PC-9 (cell line): ENCODE results near the gene PRKD1. TPM values are rescaled to one million over a fixed set of nuclear protein-coding genes. Genes with fewer than 3 reads are reported as not detected.
"Not testable (repeated sequence)": the region's sequence is repeated elsewhere in the genome, so short reads cannot be mapped to it uniquely, and the experiment has no call there.

ENCODE experiments used
- BruUV-seq: library from RNA; stranded (reverse); fragments of 400-500 nt; replicated peaks from 2 replicates; lab custom pipeline; 2021; lab: Mats Ljungman, UMichigan
- CTCF ChIA-PET: fragments of 300-600 bp; sonication (Branson Sonifier 250); formaldehyde crosslinking; loops from one replicate; lab custom pipeline; 2022; ENCODE audit warnings: antibody characterized with exemption; lab: Charles Lee
- POLR2A ChIA-PET: fragments of 300-600 bp; sonication (Branson Sonifier 250); formaldehyde crosslinking; loops from one replicate; lab custom pipeline; 2022; ENCODE audit warnings: antibody characterized with exemption; ENCODE audit not compliant: unreplicated experiment; lab: Charles Lee
- DNase-seq, 2 experiments: peaks; one replicate each; pipeline versions ENCODE4 v3.0.0 to v3.0.0-alpha.2; 2015 to 2022; ENCODE audit warnings: mixed read lengths in 1 of 2
- H2AFZ ChIP-seq: fragments of 200-600 bp; sonication (generic); 2 replicates; pipeline ENCODE4 v1.8.1; 2017; ENCODE audit warnings: antibody characterized with exemption
- H3F3A ChIP-seq: fragments of 200-600 bp; sonication (generic); 2 replicates; pipeline ENCODE4 v1.8.1; 2017; ENCODE audit warnings: antibody characterized with exemption, mild to moderate bottlenecking, low read depth; ENCODE audit not compliant: insufficient read depth
- H3K27ac ChIP-seq: fragments of 200-600 bp; sonication (generic); 2 replicates; pipeline ENCODE4 v1.6.1; 2016; ENCODE audit warnings: mixed run types
- H3K27me3 ChIP-seq: fragments of 200-600 bp; sonication (generic); 2 replicates; pipeline ENCODE4 v1.6.1; 2016; ENCODE audit warnings: low read depth, mixed run types; ENCODE audit not compliant: insufficient read depth
- H3K36me3 ChIP-seq: fragments of 200-600 bp; sonication (generic); 2 replicates; pipeline ENCODE4 v1.6.1; 2016; ENCODE audit warnings: low read depth, mixed run types
- H3K4me1 ChIP-seq: fragments of 200-600 bp; sonication (generic); replicated peaks from 2 replicates; pipeline ENCODE4 v1.6.1; 2016; ENCODE audit warnings: mixed run types; ENCODE audit not compliant: insufficient read depth
- H3K4me2 ChIP-seq: fragments of 200-600 bp; sonication (generic); 2 replicates; pipeline ENCODE4 v1.6.1; 2017; ENCODE audit warnings: mixed run types
- H3K4me3 ChIP-seq: fragments of 200-600 bp; sonication (generic); 2 replicates; pipeline ENCODE4 v1.6.1; 2016; ENCODE audit warnings: mixed run types
- H3K79me2 ChIP-seq: fragments of 200-600 bp; sonication (generic); 2 replicates; pipeline ENCODE4 v1.6.1; 2017; ENCODE audit warnings: low read depth, mixed run types
- H3K9me2 ChIP-seq: fragments of 200-600 bp; sonication (generic); 2 replicates; pipeline ENCODE4 v1.8.1; 2017; ENCODE audit warnings: mild to moderate bottlenecking; ENCODE audit not compliant: insufficient read depth
- H3K9me3 ChIP-seq: fragments of 200-600 bp; sonication (generic); 2 replicates; pipeline ENCODE4 v1.8.1; 2016; ENCODE audit warnings: low read depth; ENCODE audit not compliant: insufficient read depth
- H4K20me1 ChIP-seq: fragments of 200-600 bp; sonication (generic); 2 replicates; pipeline ENCODE4 v1.8.1; 2017; ENCODE audit not compliant: insufficient read depth
- EZH2 ChIP-seq: fragments of 200-600 bp; sonication (generic); IDR thresholded peaks from 2 replicates; pipeline ENCODE4 v1.8.0; 2017; ENCODE audit warnings: antibody characterized with exemption, low read depth
- intact Hi-C: fragments of 100-400 bp; cut with micrococcal nuclease; formaldehyde crosslinking; loops from one replicate; pipeline ENCODE4 v1.10.0; 2022; ENCODE audit not compliant: unreplicated experiment
- total RNA-seq: library from RNA; stranded (reverse); gene quantifications from 2 replicates; pipeline ENCODE4 v1.2.3, GENCODE V29; 2021
- TF ChIP-seq, protein P1 (sequence below): fragments of 200-600 bp; sonication (generic); conservative IDR thresholded peaks from 2 replicates; pipeline ENCODE4 v1.6.1; 2017; ENCODE audit warnings: mixed run types, antibody characterized with exemption, mild to moderate bottlenecking, moderate library complexity

PRKD1 gene
- total RNA-seq, 1 experiment from 2014 or later: 0.98 TPM

DNA sequence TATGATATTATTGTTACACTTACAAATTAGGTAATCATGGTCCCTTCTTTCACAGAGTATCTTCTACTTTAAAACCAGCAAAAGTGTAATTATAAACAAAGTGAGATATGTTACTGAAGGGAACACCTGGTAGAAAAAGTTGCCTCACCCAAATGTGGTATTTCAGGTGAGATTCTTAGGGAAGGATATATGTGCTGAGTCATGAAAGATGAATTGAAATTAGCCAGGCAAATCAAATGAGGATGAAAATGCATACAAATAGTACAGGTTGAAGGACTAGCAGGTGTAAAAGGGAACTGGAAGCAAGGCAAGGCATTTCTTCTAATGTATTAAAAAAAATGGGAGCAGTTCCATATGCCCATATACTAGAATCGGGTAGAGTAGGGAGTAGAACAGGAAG is 220.9 kb downstream of the PRKD1 start:
- Histone ChIP-seq H3K79me2 (no peaks in the 10 kb centered on the region), H3K27me3 (no peaks in the 10 kb centered on the region), H3F3A (no peaks in the 10 kb centered on the region), H3K4me3 (no peak overlapping the region), H3K9me2 (no peaks in the 10 kb centered on the region), H3K36me3 (no peaks in the 10 kb centered on the region), H3K9me3 (no peaks in the 10 kb centered on the region), H2AFZ (no peak overlapping the region), H3K4me2 (no peak overlapping the region), H3K27ac (no peak overlapping the region), H3K4me1 (no peaks in the 10 kb centered on the region), H4K20me1 (no peaks in the 10 kb centered on the region)
- intact Hi-C loops: no loop called here
- TF ChIP-seq, protein P1, sequence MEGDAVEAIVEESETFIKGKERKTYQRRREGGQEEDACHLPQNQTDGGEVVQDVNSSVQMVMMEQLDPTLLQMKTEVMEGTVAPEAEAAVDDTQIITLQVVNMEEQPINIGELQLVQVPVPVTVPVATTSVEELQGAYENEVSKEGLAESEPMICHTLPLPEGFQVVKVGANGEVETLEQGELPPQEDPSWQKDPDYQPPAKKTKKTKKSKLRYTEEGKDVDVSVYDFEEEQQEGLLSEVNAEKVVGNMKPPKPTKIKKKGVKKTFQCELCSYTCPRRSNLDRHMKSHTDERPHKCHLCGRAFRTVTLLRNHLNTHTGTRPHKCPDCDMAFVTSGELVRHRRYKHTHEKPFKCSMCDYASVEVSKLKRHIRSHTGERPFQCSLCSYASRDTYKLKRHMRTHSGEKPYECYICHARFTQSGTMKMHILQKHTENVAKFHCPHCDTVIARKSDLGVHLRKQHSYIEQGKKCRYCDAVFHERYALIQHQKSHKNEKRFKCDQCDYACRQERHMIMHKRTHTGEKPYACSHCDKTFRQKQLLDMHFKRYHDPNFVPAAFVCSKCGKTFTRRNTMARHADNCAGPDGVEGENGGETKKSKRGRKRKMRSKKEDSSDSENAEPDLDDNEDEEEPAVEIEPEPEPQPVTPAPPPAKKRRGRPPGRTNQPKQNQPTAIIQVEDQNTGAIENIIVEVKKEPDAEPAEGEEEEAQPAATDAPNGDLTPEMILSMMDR: no peak
- no peak for TF ChIP-seq EZH2
- ChIA-PET CTCF (no interaction called here), POLR2A (no interaction called here)
- DNase-seq: no peak
- BruUV-seq: no TSS peak

DNA sequence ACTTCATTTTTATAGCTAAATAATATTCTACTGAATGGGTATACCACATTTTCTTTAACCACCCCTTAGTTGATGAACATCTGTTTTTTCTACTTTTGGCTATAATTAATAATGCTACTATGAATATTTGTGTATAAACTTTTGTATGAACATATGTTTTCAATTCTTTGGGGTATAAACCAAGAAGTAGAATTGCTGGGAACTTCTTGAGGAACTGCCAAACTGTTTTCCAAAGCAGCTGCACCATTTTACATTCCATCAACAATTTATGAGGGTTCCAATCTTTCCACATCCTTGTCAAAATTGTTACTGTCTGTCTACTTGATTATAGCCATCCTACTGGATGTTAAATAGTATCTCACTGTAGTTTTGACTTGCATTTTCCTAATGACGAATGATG is 221.8 kb downstream of the PRKD1 start:
- ChIA-PET CTCF (no interaction called here), POLR2A (no interaction called here)
- Histone ChIP-seq H2AFZ (no peak overlapping the region), H3K27me3 (no peaks in the 10 kb centered on the region), H3K27ac (no peak overlapping the region), H3K4me2 (no peak overlapping the region), H3K9me3 (no peaks in the 10 kb centered on the region), H3K4me3 (no peak overlapping the region), H3F3A (no peaks in the 10 kb centered on the region), H3K4me1 (no peaks in the 10 kb centered on the region), H3K9me2 (no peaks in the 10 kb centered on the region), H3K79me2 (no peaks in the 10 kb centered on the region), H3K36me3 (no peaks in the 10 kb centered on the region), H4K20me1 (no peaks in the 10 kb centered on the region)
- intact Hi-C loops: no loop called here
- TF ChIP-seq, protein P1: no peak
- TF ChIP-seq EZH2: no peak
- DNase-seq: no peak
- BruUV-seq: no TSS peak

DNA sequence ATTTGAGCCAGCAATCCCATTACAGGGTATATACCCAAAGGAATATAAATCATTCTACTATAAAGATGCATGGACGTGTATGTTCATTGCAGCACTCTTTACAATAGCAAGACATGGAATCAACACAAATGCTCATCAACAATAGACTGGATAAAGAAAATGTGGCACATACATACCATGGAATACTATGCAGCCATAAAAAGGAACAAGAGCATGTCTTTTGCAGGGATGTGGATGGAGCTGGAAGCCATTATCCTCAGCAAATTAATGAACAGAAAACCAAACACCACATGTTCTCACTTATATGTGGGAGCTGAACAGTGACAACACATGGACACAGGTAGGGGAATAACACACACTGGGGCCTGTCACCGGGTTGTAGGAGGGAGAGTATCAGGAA is 238.1 kb downstream of the PRKD1 start:
- H3K27ac ChIP-seq, H3K4me1 ChIP-seq, H3K9me3 ChIP-seq, H2AFZ ChIP-seq, intact Hi-C loops, H3K4me2 ChIP-seq, H3F3A ChIP-seq, H3K4me3 ChIP-seq, H3K9me2 ChIP-seq, H3K36me3 ChIP-seq, CTCF ChIA-PET, H3K27me3 ChIP-seq, DNase-seq, POLR2A ChIA-PET, H4K20me1 ChIP-seq, H3K79me2 ChIP-seq, BruUV-seq: not testable (repeated sequence)

- ChIA-PET POLR2A (no interaction called here), CTCF (no interaction called here)
- H3K27me3 ChIP-seq: no peaks in the 10 kb centered on the region
- H3K4me2 ChIP-seq: no peak overlapping the region
- H3K9me3 ChIP-seq: no peaks in the 10 kb centered on the region
- H2AFZ ChIP-seq: no peak overlapping the region
- intact Hi-C loops: no loop called here
- no peaks in the 10 kb centered on the region for H3K36me3 ChIP-seq
- H3K9me2 ChIP-seq: no peaks in the 10 kb centered on the region
- no peaks in the 10 kb centered on the region for H3K79me2 ChIP-seq
- no peak overlapping the region for H3K27ac ChIP-seq
- no peak overlapping the region for H3K4me3 ChIP-seq
- H3K4me1 ChIP-seq: no peaks in the 10 kb centered on the region
- no peaks in the 10 kb centered on the region for H3F3A ChIP-seq
- no TSS peak for BruUV-seq
- no peak for DNase-seq
- TF ChIP-seq, protein P1: no peak
- no peak for TF ChIP-seq EZH2
- no peaks in the 10 kb centered on the region for H4K20me1 ChIP-seq
Observed at GRCh38 chr14:29687866-29688265, 239.8 kb downstream of the PRKD1 start.
